GM10847 (cell line): ENCODE data around the gene STK10.

Experiments used
- POLR2A ChIP-seq: IDR thresholded peaks from 2 replicates; pipeline ENCODE4 v1.6.1; 2011; ENCODE audit not compliant: insufficient read length; ENCODE audit errors: extremely low read depth

Gene STK10

DNA sequence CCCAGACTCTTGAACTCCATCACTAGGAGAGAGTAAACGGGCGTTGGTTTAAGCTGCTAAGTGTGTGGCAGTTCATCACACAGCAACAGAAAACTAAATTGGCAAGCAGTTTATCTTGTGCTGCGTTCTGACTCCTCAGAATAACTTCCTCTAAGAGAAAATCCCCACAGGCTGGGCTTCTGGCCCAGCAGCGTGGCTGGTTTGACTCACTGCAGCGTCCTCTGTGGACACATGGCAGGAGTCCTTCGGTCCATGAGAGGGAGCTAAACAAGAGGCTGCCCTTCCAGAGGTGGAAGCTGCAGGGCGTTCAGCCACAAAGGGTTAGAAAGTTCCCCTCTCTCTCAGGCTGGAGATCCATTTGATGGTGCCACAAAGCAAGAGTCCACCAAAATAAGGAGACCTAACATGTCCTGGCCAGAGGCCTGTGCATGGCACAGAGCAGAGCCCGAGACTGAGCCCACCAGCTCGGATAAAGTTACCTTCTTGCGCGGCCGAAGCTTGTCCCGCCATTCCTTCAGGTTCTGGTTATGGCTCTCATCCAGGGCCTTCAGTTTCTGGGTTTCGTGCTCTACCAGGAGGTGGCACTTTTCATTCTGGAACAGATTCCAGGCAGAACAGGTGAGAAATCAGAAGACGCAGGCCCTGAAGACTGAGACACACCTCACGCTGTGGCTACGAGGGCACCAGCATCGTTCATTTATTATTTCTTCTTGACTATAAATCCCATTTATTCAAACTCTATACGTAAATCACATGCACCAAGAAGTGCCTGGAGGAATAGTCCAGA lies 135.4 kb downstream of the STK10 start:
- TF ChIP-seq POLR2A, result no peak

DNA sequence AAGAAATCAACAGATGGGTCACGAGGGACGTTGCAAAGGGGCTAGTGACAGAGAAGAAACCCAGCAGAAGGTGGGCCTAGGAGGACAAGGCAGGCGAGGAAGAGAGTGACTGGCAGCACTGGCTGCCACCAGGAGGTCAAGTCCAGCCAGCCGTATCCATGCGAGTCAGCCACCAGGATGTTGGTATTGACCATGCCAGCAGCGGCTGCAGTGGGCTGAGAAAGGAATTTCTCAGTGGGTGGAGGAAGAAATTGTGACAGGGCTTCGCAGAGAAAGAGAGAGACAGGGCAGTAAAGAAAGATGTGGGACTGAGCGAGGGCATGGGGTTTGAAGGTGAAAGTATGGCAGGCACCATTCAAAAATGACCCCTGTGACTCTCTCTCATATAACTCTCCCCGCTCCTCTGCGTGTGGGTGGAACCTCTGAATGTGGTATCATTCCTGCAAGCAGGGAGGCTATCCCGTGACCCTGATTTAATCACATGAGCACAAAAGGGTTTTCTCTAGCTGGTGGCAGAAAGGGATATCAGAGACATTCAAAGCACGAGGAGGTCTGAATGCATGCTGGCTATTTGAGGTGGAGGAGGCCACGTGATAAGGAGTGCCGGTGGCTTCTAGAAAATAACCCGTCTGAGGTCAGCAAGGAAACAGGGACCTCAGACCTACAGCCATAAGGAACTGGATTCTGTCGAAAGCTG lies 136.2 kb downstream of the STK10 start:
- no peak for TF ChIP-seq POLR2A

DNA sequence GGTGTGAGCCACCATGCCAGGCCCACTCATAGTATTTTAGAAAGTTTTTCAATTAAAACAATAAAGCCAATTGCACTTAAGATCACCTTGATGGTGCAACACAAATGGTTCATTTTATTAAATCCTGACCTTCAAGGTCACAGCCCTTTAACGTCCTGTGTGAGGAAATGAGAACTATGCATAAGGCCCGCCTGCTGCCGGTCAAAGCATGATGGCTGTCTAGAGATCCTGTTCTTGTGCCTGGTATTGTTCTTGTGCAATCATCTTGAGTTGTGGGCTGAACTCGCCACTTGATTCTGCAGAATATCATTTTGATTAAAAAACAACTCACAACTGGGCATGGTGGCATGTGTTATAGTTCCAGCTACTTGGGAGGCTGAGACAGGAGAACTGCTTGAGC lies 137.9 kb downstream of the STK10 start:
- TF ChIP-seq POLR2A, result no peak

DNA sequence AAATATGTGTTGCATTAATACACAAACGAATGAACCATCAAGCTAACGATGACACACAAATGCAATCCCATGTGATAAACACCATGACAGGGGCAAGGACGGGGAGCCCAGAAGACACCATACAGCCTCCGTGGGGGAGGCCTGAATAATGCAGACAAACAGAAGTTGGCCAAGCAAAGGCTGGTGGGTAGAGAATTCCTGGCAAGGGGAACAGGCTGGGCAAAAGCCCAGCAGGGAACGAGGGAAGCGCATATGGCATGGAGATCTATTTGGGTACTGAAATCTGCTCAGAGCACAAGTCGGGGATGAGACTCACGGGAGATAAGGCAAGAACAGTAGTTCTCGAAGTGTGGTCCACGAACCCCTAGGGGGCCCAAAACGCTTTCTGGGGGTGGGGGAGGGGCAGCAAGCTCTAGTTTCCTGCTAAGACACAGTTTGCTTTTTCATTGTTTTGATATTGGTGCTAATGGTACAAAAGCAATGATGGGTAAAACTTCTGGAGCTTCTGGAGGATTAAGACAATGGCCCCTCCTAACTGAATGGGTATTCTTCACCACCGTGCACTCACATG lies 138.7 kb downstream of the STK10 start:
- no peak for TF ChIP-seq POLR2A

DNA sequence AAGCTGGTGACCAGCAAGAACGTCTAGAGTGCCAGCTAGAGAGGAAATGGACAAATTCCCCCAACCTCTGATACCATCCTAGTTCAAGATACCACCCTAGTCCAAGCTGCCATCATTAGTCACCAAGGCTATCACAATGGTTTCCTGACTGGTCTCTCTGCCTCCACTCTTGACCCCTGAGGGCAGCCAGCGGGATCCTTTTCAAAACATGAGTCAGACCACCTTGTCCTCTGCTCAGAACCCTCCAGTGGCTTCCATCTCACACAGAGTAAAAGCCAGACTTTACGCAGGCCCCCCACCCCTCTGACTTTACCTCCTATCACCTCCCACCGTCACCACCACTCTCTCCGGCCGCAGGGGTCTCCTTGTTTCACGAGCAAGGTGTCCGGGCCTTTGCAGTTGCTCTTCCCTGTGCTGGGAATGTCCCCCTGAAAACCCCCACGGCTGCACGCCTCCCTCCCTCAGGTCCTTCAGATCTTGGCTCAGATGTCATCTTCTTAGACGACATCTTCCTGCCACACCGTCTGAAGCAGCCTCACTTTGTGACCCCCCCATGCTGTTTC lies 139.4 kb downstream of the STK10 start:
- TF ChIP-seq POLR2A, result no peak

DNA sequence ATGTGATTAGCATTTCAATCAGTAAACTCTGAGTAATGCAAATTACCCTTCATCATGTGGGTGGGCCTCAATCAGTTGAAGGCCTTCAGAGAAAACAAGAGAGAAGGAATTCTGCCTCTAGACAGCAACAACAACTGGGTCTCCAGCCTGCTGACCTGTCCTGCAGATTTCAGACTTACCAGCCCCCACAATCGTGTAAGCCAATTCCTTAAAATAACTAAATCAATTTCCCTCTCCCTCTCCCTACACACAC lies 139.9 kb downstream of the STK10 start:
- TF ChIP-seq POLR2A, result no peak

DNA sequence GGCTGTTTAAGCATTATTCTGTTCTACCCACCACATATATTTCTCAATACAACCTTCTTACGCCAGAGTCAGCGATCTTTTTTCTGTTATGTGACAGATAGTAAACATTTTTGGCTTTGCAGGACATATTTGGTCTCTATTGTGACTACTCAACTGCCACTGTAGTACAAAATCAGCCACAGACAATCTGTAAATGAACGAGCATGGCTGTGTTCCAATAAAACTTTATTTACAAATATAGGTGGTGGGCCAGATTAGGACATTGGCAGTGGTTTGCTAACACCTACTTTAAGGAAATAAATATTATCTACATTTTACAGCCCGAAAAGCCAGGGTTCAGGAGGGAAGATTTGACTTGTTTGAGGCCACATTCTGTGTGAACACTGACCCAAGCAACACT lies 141.4 kb downstream of the STK10 start:
- TF ChIP-seq POLR2A, result no peak

DNA sequence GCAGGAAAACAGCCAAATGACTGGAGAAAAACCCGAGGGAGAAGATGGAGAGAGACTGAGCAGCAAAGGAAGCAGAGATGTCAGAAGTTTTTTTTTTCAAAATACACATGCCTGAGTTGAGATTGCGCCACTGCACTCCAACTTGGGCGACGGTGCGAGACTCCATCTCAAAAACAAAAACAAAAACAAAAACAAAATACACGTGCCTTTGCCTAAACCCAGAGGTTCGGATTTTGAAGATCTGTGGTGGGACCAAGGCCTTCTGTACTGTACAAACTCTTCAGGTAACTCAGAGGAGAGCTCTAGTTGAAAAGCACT lies 142.8 kb downstream of the STK10 start:
- TF ChIP-seq POLR2A, result no peak

DNA sequence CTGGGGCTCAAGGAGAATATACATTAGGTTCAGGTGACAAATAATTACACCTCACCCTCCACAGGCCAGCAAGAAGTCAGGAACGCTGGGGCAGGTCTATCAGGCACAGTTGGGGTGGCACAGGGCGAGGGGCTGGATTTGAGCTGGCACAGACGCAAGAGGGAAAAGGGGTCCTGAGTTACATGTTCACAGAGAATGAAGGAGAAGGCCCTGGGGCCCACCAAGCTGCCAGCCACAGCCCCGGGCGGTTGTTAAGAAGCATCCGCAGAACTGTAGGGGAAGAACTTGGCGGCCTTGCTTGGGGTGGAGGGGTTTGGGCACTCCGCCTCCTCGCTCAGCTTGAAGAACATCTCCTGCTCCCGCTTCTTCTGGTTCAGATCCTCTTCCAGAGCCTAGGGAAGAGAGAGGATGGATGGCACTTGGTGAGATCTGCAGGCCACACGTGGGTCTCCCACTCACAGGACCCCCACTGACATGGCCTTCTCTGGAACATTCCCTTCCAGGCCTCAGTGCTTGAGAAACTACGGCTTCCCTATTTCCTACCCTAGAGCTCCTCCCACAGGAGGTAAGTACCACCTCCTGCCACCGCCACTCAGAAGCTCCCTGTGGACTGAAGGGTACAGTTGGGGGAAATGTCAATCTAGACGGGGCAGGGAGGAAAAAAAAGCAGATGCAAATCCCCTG lies 143.3 kb downstream of the STK10 start:
- no peak for TF ChIP-seq POLR2A

DNA sequence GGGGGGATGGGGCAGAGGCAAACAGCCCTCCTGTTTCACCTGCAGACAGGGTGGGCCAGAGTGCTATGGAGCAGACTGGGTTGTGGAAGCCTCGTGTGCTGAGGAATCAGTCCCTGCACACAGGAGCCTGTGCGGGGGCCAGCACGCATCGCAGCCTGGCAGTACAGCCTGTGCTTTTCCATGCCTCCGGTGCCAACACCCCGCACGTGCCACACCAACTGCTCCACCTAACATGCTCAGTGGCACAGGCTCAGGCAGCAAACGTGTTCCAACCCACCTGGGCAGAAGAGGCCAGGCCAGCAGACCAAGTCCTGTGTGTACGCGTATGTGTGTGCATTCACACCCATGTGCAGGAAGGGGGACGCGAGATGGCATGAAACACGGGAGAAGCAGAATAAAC lies 144.2 kb downstream of the STK10 start:
- TF ChIP-seq POLR2A, result no peak

DNA sequence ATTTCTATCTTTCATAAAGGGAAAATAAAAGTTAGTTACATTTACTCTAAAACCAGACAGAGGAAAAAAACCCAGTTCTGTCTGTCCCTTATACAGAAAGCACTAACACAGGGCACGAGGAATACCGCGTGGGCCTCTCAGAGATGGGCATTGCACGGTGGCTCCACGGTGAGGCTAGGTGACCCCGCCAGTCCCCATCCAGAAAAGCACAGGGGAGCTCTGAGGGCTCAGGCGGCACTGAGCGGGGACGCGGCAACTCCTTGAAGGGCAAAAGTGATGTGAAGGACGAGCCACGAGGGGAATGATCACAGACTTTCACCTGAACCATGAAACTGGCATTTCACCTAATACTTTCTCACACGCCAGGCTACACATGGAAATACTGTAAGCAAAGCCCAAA lies 145.8 kb downstream of the STK10 start:
- no peak for TF ChIP-seq POLR2A

DNA sequence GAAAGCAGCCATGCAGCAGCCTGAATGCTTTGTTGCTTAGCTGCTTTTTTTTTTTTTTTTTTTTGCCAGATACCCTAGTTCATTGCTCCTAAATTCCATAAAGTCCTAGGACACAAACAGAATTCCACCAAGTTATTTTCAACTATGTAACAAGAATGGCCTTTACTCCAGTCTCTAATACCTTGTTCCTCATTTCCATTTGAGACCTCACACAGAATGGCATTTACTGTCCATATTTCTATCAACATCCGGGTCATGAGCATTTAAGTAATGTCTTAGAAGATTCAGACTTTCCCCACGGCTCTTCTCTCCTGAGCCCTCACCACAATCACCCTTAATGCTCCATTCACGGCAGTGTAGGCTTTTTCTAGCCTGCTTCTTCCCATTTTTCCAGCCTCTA lies 149.9 kb downstream of the STK10 start:
- no peak for TF ChIP-seq POLR2A

DNA sequence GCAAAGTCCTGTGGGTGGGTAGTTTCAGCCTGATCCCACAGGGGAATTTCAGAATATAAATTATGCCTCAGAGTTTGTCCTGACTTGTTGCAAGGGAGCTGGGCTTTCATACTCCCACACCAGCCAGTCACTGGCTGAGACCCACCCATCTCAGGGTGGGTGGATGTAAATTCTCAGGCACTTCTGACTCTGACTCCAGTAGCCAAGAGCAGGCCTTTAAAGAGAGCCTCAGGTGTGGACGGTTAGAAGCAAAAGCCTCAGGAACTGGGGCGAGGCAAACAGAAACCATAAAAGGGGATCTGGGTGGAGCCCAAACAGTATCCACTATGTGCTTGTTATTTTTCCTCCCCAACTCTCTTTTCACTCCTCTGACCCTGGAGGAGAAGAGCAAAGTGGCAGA lies 153.0 kb downstream of the STK10 start:
- TF ChIP-seq POLR2A, result no peak

DNA sequence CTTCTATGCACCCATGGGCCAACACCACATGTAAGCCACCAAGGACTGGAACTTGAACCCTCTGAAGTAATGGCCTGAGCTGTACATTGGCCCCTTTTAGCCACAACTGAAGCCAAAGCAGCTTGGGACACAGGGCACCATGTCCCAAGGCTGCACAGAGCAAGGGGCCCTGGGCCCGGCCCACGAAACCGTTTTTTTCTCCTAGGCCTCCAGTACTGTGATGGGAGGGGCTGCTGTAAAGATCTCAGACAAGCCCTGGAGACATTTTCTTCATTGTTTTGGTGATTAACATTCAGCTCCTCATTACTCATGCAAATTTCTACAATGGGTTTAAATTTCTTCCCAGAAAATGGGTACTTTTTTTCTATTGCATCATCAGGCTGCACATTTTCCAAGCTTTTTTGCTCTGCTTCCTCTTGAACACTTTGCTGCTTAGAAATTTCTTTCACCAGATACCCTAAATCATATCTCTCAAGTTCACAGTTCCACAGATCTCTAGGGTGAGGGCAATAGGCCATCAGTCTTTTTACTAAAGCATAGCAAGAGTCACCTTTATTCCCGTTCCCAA lies 156.0 kb downstream of the STK10 start:
- TF ChIP-seq POLR2A, result no peak

DNA sequence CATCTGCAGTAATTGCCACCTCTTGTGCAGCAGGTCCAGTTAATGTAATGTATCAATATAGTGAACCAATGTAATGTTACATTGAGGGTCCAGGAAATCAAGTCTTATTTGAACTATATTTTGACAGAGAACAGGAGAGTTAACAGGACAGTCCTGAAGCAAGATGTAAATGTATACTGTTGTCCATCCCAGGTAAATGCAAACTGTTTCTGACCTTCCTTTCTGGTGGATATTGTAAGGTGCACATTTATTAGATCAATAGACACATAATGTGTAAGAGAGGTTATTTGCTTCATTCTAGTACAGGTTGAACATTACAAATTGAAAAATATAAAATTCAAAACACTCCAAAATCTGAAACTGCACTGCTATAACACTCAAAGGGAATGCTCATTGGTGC lies 158.1 kb downstream of the STK10 start:
- TF ChIP-seq POLR2A, result no peak

DNA sequence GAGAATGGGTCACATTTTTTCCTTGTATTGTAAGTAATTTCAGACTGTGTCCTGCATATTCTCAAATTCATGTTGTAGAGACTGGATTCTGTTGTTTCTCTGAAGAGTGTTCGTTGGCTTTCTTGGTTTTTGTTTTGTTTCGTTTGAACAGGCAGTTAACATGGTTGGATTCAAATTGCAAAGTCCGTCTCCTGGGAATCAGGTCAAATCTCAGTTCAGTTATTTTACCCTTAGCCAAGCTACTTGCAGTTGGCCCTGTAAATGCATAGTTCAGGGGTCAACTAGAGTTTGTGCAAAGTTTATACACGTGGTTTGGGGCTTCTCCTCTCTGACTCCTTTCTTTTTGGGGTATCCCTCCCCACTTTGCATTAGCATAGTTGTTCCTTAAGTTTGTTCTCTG lies 159.9 kb downstream of the STK10 start:
- TF ChIP-seq POLR2A, result no peak
